GM19099 (cell line): ENCODE measurements around the gene PKD2L1.
A peak's percentile ranks its signal among the peaks of the same experiment; 100 is the strongest.

ENCODE experiments used
- POLR2A ChIP-seq: IDR thresholded peaks from 3 replicates; pipeline ENCODE4 v1.6.1; 2011; ENCODE audit warnings: low read depth; ENCODE audit not compliant: insufficient read length; ENCODE audit errors: extremely low read depth

The PKD2L1 gene

GRCh38 chr10:100359030-100359432, 29.0 kb upstream of the PKD2L1 start:
- no peak for TF ChIP-seq POLR2A

- TF ChIP-seq POLR2A, result no peak
These were observed 27.2 kb upstream of the PKD2L1 start for GRCh38 chr10:100357059-100357858.

GRCh38 chr10:100356067-100357017, 26.3 kb upstream of the PKD2L1 start:
- TF ChIP-seq POLR2A, result no peak

GRCh38 chr10:100355086-100355485, 25.1 kb upstream of the PKD2L1 start:
- TF ChIP-seq POLR2A, result no peak

DNA sequence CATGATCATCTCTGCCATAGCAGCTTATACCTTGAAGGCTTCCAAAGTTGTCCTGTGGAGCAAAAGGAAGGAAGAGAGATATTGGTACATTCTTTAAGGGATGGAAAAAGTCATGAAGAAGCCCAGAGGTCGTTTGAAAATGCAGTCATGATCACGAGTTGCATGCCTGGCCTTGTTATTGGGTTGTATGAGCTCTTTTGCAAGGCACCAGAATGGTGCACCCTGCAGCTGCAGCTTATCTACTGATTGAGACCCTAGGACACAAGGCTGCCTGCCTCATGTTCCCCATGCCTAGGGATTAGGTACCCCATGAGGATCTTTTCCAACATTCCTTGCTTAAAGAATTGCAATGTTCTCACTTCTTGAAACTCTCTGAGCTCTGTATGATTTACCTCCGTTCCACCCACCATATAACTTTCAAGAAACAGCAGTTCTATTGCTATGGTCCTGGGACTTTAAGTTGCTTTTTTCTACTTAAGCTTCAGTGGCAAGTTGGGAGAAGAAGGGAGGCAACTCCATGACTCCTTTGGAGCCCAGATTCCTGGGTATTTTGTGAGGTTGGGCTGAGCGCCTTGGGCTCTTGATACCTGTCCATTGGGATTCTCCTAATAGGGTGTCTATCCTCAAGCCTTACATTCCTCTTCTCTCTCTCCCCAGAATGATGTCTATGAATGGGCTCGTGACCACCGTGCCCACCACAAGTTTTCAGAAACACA, 23.9 kb upstream of the PKD2L1 start:
- no peak for TF ChIP-seq POLR2A

DNA sequence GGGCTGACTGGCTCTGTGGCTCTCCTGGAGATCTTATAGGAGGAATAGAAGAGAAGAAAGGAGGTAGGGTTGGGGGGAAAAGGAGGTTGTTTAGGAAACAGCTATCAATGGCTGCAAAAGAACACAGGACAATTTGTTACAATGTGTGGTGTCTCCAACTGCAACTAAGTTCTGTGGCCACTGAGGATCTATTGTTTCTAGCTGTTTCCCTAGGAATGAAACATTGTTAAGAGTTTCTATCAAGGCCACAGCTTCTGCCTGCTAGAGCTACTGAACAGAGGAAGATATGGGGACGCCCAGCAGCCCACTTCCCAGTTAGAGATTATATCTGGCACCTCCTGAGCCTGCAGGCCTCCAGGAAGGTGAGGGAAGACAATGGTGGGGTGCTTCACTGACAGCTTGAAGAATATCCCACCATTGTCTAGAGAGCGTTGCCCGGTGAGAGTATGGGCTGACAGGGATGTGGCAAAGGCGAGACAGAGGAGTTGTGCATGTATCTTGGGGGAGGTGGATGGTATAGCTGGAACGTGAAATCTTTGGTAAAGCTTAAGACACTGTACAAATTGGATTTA, 21.0 kb upstream of the PKD2L1 start:
- TF ChIP-seq POLR2A, result no peak

GRCh38 chr10:100349672-100350071, 19.6 kb upstream of the PKD2L1 start:
- no peak for TF ChIP-seq POLR2A

GRCh38 chr10:100349087-100349486, 19.1 kb upstream of the PKD2L1 start:
- TF ChIP-seq POLR2A, result no peak

GRCh38 chr10:100348389-100348927, 18.4 kb upstream of the PKD2L1 start:
- TF ChIP-seq POLR2A, result no peak

- TF ChIP-seq POLR2A, result no peak
These were observed 17.7 kb upstream of the PKD2L1 start for GRCh38 chr10:100347568-100348195.

DNA sequence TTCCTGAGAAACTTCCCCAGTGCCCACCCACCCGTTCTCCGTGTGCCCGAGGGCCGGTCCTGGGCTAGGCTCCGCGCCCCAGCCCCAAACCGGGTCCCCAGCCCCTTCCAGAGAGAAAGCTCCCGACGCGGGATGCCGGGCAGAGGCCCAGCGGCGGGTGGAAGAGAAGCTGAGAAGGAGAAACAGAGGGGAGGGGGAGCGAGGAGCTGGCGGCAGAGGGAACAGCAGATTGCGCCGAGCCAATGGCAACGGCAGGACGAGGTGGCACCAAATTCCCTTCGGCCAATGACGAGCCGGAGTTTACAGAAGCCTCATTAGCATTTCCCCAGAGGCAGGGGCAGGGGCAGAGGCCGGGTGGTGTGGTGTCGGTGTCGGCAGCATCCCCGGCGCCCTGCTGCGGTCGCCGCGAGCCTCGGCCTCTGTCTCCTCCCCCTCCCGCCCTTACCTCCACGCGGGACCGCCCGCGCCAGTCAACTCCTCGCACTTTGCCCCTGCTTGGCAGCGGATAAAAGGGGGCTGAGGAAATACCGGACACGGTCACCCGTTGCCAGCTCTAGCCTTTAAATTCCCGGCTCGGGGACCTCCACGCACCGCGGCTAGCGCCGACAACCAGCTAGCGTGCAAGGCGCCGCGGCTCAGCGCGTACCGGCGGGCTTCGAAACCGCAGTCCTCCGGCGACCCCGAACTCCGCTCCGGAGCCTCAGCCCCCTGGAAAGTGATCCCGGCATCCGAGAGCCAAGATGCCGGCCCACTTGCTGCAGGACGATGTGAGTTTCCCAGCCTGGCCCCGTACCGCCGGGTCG, 16.9 kb upstream of the PKD2L1 start, which contains the start of gene SCD:
Gene SCD (plus strand): TSS at position 469 of the 803 bp plus-strand sequence. CDS start 272 bp downstream, at position 741.
- peak; percentile 78 for TF ChIP-seq POLR2A

GRCh38 chr10:100346351-100346764, 16.3 kb upstream of the PKD2L1 start:
- TF ChIP-seq POLR2A, result no peak
